ENCODE results near the gene CCDC141. TPM values are rescaled to one million over a fixed set of nuclear protein-coding genes. Genes with fewer than 3 reads are reported as not detected.

Gene CCDC141
- total and polyA plus RNA-seq, 2 of the 13 experiments (the other 11 are each of a cell fraction or from before 2014, with no cell fraction given): not detected

- TF ChIP-seq ZNF879 (CRISPR knock-in tag; IDR thresholded peaks at IDR 0.05) (no peak), GPN1 (CRISPR knock-in tag; IDR thresholded peaks at IDR 0.05; ENCODE audit: borderline replicate concordance) (no peak), ATAD3A (CRISPR knock-in tag; IDR thresholded peaks at IDR 0.05) (no peak), NFYB (CRISPR knock-in tag; IDR thresholded peaks at IDR 0.05) (no peak)
- TF ChIP-seq, protein P1, sequence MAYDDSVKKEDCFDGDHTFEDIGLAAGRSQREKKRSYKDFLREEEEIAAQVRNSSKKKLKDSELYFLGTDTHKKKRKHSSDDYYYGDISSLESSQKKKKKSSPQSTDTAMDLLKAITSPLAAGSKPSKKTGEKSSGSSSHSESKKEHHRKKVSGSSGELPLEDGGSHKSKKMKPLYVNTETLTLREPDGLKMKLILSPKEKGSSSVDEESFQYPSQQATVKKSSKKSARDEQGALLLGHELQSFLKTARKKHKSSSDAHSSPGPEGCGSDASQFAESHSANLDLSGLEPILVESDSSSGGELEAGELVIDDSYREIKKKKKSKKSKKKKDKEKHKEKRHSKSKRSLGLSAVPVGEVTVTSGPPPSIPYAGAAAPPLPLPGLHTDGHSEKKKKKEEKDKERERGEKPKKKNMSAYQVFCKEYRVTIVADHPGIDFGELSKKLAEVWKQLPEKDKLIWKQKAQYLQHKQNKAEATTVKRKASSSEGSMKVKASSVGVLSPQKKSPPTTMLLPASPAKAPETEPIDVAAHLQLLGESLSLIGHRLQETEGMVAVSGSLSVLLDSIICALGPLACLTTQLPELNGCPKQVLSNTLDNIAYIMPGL (CRISPR knock-in tag; IDR thresholded peaks at IDR 0.05; ENCODE audit: borderline replicate concordance in 1 of 2, low read depth in 1 of 2): no peak
- TF ChIP-seq, protein P2, sequence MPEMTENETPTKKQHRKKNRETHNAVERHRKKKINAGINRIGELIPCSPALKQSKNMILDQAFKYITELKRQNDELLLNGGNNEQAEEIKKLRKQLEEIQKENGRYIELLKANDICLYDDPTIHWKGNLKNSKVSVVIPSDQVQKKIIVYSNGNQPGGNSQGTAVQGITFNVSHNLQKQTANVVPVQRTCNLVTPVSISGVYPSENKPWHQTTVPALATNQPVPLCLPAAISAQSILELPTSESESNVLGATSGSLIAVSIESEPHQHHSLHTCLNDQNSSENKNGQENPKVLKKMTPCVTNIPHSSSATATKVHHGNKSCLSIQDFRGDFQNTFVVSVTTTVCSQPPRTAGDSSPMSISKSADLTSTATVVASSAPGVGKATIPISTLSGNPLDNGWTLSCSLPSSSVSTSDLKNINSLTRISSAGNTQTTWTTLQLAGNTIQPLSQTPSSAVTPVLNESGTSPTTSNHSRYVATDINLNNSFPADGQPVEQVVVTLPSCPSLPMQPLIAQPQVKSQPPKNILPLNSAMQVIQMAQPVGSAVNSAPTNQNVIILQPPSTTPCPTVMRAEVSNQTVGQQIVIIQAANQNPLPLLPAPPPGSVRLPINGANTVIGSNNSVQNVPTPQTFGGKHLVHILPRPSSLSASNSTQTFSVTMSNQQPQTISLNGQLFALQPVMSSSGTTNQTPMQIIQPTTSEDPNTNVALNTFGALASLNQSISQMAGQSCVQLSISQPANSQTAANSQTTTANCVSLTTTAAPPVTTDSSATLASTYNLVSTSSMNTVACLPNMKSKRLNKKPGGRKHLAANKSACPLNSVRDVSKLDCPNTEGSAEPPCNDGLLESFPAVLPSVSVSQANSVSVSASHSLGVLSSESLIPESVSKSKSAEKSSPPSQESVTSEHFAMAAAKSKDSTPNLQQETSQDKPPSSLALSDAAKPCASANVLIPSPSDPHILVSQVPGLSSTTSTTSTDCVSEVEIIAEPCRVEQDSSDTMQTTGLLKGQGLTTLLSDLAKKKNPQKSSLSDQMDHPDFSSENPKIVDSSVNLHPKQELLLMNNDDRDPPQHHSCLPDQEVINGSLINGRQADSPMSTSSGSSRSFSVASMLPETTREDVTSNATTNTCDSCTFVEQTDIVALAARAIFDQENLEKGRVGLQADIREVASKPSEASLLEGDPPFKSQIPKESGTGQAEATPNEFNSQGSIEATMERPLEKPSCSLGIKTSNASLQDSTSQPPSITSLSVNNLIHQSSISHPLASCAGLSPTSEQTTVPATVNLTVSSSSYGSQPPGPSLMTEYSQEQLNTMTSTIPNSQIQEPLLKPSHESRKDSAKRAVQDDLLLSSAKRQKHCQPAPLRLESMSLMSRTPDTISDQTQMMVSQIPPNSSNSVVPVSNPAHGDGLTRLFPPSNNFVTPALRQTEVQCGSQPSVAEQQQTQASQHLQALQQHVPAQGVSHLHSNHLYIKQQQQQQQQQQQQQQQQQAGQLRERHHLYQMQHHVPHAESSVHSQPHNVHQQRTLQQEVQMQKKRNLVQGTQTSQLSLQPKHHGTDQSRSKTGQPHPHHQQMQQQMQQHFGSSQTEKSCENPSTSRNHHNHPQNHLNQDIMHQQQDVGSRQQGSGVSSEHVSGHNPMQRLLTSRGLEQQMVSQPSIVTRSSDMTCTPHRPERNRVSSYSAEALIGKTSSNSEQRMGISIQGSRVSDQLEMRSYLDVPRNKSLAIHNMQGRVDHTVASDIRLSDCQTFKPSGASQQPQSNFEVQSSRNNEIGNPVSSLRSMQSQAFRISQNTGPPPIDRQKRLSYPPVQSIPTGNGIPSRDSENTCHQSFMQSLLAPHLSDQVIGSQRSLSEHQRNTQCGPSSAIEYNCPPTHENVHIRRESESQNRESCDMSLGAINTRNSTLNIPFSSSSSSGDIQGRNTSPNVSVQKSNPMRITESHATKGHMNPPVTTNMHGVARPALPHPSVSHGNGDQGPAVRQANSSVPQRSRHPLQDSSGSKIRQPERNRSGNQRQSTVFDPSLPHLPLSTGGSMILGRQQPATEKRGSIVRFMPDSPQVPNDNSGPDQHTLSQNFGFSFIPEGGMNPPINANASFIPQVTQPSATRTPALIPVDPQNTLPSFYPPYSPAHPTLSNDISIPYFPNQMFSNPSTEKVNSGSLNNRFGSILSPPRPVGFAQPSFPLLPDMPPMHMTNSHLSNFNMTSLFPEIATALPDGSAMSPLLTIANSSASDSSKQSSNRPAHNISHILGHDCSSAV (CRISPR knock-in tag; IDR thresholded peaks at IDR 0.05; ENCODE audit: borderline replicate concordance): no peak
Measured at GRCh38 chr2:178934571-178934970, 115.4 kb downstream of the CCDC141 start (continued).
